Stimulated activated CD8-positive, alpha-beta memory T cell treated with anti-CD3 and anti-CD28 coated beads, Interleukin-4, amount 100 ng/mL, for 48 hours (primary cell): ENCODE data around the gene SH3RF3.

Source experiments
- DNase-seq: peaks from one replicate; pipeline ENCODE4 v3.0.0-alpha.2; 2020

SH3RF3 gene

DNA sequence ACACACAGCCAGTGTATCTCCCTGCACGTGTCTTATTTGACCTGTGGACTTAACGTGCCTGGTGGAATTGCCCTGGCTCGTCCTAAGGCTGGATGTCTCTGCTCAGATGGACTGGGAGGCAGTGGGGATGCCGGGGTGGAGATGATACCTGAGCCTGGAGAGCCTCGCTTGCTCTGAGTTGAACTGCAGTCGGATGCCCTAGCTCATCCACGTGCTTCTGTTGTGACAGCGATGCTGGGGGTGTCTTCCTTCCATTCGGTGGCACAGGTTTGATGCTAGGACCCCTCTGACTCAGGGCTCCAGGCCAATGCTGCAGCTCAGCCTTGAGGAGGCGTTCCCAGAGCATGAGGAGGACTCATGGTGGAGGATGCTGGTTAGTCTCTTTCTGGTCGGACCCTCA is 117.6 kb downstream of the SH3RF3 start:
- no peak for DNase-seq

DNA sequence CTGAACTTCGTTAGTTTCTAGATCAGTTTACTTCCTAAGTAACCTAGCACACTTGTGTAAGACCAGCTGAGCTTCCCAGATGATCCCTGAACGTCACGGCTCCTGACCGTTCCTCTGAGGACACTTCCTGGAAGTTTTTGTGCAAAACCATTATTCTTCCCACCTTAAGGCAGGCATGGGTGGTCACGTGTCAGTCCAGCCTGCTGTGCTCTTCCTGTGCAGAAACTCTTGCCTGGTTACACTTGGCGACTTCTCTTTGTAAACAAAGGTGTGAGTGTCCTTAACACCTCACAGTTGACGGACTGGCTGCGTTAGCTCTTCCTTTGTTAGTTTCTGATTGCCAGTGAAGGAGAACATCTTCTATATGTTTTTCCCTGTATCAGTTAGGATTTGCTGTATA is 118.3 kb downstream of the SH3RF3 start:
- DNase-seq: no peak

DNA sequence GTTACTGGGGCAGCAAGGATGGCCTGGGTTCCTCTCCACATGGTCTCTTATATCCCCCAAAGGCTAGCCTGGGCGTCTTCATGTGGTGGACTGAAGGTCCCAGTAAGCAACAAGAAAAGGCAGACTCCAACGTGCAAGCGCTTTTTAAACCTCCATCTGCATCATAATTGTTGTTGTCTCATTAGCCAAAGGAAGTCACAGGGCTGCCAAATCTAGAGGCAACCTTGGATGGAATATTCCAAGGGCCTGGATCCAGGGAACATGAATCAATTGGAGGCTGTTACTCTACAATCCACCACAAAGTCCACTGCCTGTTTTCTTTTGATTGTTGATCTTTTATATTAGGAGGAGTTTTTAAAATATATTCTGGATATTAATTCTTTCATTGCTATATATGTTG is 118.8 kb downstream of the SH3RF3 start:
- no peak for DNase-seq

DNA sequence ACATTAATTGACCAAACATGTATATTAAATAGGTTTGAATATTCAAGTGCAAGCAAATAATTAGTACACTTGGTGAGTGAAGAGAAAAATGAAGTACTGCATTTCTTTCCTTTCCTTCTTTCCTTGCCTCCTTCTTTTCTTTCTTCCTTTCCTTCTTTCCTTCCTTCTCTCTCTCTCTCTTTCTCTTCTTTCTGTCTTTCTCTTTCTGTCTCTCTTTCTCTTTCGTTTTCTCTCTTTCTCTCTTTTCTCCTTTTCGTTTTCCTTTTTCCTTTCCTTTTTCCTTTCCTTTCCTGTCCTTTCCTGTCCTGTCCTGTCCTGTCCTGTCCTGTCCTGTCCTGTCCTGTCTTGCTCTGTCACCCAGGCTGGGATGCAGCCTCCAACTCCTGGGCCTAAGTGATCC is 119.6 kb downstream of the SH3RF3 start:
- no peak for DNase-seq

DNA sequence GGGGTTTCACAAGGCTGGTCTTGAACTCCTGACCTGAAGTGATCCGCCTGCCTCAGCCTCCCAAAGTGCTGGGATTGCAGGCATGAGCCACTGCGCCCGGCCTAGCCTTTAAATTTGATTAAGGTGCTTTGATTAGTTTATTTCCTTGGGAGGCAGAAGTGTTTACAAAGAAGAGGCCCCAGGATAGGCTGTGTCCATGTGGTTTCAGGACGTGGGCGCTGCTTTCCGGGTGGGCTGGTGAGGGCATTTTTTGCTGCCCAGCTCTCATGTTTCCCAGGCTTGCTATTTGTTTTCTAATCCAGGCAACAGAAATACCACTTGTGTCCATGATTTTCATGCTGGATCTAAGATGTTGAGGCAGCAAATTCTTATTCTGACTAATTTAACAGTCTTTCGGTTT is 124.2 kb downstream of the SH3RF3 start:
- DNase-seq: no peak

DNA sequence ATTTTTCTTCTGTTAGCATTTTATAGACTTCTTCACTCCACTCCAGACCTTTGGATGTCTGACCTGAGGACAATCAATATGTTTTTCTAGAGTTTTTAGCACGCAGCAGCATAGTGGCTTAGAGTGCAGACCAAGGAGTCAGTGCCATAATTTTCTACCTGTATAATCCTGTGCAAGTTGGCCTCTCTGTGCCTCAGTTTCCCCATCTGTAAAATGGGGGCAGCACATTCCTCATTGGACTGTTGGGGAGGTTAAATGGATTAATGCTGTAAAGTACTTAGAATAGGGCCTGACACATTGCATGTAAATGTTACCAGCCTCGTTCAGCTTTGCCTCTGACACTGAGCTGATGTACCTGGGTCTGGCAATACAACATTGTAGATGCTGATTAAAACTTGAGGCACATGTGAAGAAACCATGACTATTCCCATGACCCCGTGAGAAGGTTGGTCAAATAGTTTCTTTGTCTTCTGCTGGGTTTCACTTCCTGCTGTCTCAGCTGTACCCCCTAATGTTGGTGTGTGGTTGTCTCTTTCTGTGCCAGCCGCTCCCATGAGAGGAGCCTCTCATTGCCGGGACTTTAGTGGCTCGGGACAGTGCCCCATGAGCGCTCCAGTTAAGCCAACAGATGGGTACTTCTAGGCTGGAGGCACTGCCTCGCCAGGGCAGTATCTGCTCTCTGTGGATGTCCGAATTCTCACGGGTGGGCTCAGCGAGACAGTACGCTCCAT is 125.3 kb downstream of the SH3RF3 start:
- DNase-seq: no peak

DNA sequence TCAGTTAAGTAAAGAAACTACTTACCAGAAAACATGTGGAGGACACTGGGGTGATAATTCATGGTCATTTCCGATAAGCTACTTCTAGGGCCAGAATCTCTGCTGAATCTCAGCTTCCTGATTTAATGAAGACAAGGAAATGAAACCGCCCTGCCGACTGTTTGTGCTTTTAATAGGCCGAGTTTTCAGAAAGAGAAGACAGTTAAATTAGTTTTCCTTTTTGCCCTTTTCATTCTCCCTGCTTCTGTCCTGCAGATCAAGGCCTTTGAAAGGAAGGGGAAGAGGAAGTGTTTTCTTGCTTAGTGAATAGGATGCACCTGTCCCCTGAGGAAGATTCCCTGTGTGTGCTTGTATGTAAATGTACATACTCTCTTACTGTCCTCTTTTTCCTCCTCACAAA is 126.6 kb downstream of the SH3RF3 start:
- DNase-seq: no peak

DNA sequence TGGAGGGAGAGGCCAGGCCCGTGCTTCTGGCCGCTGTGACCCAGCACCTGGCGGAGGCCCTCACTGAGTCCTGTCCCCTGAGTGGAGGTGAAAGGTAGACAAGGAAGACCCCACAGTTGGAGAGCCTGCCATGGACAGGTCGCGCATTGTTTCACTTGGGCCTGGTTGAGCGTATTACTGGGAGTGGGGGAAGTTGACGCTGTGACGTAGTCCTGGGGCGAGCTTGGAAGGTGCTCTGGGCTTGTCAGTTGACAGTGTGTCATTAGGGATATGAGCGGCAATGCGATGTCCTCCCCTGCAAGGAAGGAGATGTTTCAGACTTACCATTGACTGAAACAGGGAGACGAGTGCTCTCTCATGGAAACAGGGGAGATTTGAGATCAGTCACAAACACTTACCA is 127.1 kb downstream of the SH3RF3 start:
- no peak for DNase-seq

DNA sequence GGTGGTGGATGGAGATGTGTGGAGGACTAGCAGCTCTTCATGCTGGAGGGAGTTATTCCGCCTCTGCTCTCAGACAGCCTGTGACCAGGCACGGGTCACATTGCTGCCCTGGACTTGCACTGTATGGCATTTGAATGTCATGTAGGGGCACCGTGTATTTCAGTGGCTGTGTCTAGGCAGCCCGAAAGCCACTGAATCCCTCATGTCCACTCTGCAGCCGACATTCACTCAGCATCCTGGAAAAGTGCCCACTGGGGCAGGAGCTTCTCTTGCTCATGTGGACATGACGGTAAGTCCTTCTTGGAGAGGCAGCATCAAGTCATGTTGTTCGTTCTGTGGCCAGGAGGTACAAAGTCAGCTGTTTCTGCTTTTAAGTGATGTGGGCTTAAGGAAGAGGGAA is 127.9 kb downstream of the SH3RF3 start:
- DNase-seq: no peak

DNA sequence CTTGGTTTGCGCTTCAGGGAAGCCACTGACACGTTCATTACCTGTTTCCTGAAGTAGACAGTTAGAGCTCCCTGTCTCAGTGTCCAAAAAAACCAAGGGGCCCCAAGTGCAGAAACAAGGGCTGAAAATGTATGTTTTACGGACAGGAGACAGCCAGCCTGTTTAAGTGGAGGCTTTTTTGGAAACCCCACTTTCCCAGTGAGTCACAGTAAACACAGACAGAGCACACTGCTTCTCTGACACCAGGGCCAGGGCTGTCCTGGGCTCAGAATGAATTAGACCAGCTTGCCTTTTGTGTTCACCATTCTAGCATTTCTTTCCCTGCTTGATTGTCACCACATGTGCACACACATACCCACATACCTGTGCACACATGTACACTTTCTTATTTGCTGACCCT is 128.6 kb downstream of the SH3RF3 start:
- DNase-seq: no peak

DNA sequence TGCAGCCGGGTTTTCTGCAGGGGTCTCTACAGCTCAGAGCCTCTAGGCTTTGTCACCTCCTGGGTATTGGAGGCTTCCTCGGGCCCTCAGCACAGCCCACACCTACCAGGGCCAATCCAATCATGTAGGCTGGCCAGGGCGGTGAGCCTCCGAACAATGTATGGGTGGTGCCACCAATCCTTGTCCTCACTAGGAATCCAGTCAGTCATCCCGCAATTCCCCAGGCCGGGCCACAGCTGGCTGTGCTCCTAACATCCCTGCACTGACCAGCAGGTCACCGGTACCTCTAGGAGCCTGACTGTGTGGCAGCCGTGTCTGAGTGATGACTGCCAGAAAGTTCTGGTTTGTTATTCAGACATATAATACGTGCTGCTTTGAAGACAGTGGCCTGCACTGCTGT is 129.4 kb downstream of the SH3RF3 start:
- DNase-seq: no peak

DNA sequence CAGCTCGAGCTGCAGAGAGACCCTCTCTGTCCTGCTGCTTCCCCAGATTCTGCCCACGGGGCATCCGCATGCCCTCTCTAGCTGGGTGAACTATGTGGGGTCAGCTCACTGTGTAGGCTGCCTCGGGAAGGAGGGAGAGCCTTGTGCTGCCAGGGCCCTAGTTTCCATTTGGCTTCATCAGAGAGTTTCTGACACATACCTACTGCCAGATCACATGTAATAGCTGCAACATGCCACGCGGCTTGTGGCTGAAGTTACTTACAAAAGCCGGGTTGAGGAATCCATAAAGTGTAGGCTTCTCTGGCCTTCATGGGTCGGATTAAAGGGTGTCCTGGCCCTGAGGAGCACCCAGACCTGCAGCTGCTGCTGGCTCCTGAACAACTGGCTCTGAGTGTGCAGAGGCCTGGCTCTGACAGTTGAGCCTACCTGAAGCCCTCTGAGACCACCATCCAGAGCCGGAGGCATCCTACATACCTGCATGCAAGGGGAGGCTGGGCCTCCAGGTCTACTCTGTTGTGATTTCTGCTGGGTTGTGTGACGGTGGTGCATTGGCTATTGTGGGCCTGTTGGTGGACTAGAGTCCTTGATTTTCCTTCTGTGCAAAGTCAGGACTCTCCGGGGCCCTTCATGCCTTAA is 130.0 kb downstream of the SH3RF3 start:
- DNase-seq: no peak

DNA sequence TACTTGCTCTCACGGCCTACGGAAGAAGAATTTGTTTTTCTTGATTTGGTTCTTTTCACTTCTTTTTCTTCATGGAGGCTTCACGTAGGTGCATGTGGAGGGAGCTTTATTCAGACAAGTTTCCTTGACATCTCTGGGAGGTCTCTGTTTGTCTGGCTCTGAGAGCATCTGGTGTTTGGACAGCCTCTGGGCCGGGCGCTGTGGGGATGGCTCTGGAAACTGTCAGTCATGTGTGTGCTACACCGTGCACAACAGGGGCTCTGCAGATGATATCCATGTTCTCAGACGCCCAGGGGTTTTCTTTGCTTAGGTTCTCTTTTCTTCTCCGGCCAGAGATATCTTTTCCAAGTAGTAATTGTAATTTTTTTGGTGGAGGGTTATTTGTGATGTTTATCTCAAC is 130.7 kb downstream of the SH3RF3 start:
- DNase-seq: no peak

DNA sequence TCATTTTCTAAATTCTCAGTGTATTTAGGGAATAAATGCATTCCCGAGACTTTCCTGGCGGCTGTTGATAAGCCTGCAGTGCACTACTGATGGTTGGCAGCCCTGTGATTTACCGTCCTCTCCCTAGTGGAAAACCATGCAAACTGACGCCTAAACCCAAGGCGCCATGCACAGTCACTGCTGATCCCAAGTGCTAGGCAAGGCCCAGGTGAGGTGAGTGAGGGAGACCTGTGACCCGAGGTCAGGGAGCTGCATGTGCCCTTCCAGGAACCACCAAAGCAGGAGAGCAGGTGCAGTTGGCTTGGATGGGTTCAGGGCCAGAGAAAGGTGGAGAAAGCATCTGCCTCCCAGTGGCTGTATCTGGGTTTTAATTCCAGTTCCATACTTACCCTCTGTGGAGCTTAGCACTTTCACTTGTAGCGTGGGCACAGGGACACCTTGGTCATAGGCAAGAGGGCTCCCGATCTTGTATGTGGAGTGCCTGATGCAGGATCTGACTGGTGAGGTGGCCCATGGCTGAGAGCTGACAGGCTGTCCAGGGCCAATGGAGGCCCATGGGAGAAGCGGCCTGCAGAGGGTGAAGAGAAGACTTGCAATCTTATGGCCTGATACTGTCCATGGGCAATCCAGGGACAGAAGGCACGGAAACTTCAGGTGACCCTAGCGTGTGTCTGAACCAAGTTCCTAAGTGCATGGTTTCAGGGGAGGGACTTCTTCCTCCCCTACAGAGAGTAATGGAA is 131.3 kb downstream of the SH3RF3 start:
- DNase-seq: no peak

DNA sequence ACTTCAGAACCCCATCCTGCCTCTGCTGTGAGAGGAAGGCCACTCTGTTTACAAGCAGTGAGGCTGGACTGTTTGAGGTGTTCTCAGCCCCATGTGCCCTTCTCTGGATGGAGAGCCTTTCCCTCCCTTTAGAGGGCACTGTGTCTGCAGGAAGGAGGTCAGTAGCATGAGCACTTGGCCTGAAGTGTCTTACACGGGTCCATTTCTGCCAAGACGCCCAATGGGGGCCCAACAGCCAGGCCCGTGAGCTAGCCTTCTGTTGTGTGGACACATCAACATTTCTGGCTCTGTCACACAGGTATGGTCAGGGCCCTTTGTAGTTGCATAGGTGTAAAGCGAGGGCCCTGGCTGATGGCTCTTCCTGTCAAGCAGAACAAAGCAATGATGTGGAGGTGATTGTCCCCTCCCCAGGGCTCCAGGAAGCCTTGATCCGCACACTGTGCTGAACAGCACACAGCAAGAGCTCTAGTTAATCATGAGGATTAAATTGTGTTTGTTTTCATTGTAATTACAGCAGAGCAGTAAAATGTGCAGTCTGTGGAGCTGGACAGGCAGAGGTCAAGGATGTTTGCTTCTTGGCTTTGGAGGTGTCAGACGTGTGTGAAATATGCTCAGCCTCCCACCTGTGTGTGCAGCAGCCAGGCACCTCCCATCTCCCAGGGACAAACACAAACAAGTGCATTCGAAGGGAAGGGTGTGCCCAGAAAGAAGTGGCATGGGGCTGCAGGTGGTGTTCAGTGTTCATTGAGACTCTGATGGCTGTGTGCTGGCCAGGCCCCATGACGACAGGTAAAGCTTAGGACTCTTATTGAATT is 132.1 kb downstream of the SH3RF3 start:
- no peak for DNase-seq

DNA sequence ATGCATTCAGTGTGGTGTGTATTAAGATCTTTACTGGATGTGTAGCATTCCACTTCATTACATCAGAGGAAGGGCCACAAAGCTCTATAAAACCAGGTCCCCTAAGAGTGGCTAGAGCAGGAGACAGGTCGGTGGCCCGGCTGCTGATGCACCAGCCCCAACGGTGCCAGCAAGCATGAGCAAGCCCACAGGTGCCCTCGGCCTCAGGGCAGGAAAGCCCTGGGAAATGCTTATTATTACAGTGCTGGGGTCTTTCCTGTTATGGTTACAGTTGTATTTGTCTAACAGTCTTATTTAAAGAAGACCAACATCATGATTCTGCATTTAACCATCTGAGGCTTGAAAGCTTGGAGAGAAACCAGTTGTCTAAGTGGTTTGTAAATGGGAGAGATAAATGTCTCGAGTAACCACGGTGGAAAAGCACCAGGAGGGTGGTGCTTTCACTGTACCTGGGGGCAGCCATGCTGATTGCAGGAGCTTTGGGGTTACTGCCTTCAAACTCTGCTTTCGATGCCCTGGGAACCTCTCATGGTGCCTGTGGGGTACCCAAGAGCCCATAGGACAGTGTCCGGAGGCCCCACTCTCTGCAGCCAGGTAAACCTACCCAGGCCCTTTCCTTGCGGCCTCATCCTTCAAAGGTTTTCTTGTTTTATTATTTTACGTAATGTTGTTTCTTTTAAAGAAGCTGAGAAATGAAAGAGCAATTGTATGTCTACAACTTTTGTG is 133.1 kb downstream of the SH3RF3 start:
- DNase-seq: no peak

DNA sequence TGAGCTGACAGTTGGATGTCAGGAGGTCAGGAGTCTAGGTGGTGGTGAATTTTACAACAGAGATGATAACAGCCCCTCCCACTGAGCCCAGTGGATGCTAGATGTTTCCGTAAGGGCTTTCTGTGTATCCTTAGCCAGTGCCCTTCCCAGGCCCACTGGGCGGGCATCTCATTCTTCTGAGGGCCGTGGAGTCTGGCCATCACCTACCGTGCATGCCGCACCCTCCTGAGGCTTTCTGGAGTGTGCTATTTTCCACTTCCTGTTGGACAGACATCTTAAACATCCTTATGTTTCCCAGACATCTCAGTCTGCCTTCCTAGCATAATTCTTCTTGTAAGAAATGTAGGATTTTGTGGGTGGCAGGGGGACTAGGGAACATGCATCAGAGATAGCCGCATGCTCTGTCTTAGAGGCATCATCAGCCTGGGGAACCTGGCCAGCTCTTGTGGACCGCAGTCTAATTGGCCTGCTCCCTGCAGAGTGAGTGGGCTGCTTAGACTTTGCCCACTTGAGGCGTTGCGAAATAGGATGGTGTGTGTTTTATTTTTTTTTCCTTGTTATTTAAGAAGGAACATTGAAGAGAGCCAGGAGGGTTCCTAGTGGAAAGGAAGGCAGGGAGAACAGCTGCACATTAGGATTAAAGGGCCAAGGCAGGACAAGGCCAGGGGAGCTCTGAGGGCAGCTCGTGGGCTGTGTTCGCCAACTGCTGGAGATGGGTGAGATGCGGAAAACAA is 135.8 kb downstream of the SH3RF3 start:
- DNase-seq: no peak

DNA sequence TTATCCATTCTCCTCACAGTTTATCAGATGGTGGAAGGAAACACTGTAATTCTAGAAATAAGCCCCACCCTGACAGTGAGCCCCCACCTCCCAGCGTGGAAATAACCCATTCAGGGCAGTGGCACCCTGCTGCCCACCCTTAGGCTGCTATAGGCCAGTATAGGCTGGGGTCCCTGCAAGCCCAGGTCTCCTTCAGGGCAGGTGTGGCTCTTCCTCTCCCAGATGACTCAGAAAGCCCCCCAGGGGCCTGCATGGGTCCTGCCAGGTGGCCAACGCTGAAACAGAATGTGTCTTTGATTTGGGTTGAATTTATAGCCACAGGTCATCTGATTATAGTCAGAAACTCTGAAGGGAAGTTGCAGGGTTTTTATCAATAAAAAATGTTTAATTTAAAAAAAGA is 136.4 kb downstream of the SH3RF3 start:
- DNase-seq: no peak

DNA sequence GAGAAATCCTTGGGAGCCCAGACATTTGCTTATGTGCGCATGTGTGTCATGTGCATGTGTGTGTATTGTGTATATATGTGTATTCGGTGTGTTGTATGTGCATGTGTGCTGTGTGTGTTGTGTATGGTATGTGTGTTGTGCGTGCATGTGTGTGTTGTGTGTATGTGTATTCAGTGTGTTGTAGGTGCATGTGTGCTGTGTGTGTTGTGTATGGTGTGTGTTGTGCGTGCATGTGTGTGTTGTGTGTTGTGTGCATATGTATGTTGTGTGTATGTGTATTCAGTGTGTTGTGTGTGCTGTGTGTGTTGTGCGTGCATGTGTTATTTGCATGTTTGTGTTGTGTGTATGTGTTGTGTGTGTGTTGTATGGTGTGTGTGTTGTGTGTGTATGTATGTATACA is 136.9 kb downstream of the SH3RF3 start:
- no peak for DNase-seq

DNA sequence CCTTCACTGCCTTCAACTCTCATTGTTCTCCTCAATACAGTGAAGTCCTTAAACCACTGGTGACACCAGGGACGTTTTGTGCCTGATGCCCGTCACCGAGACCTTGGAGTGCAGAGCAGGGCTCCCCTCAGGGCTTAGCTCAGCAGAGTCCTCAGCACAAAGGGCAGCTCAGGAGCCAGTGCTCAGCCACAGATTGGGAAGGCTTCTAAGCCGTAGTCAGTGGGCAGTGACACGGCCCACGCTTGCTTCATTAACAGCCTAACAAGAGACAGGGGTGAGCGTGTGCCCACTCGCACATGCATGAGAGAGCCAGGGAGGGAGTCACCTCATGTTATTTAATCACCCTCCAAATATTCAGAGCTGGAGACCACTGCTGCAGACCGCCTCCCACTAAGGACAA is 137.5 kb downstream of the SH3RF3 start:
- no peak for DNase-seq

DNA sequence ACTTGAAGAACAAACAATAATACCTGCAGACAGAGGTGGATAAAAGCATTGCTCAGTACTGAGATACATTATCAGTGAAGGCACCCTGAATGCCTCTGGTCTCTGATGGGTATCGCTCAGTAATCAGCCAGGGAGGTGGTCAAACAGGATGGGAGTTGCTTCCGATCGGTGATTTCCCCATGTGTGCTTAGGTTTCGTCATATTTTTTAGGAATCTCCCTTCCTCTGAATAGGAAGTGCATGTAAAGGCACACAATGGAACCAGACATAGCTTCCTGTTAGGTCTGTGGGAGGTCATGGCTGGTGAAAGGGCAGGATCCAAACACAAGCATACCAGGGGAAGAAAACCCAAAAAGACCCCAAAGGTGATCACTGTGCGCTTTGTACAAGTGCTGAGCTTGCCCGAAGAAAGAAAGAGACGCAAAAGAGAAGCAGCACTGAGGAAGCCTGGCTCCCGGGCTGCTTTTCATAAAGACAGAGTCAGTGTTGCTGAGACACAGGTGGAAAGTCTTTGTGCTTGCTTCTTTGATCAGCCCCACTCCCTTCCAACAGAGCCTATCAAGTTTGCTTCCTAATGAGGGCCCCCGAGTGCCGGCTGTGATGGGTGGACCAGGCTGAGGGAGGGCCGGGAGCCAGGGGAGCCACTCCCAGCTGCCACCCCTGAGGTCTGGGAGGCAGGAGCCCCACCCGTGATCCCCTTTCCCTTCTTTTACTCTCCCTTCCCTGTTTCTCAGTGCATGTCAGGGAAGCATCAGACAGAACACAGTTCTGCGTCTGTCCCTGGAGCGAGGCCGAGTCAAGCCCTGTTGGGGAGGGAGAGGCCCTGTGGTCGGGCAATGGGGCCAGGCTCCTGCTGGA is 138.2 kb downstream of the SH3RF3 start:
- no peak for DNase-seq
